Small intestine (tissue), 7 donors: Measurements from ENCODE around the gene BUB1. TPM values are rescaled to one million over a fixed set of nuclear protein-coding genes. Genes with fewer than 3 reads are reported as not detected.

Source experiments
- DNase-seq, 2 donors: peaks; one replicate each; pipeline versions ENCODE4 v3.0.0 to v3.0.0-alpha.2; 2013
- FAIRE-seq: peaks from 2 replicates; lab custom pipeline; 2012; peaks lifted over from hg19 to GRCh38; lab: Jason Lieb, UNC
- H3K27ac ChIP-seq, 3 donors: one replicate each; pipeline ENCODE4 v1.5.1; 2013; ENCODE audit warnings: low read length in 2 of 3, mild to moderate bottlenecking in 2 of 3, control low read depth in 1 of 3, inconsistent platforms in 1 of 3, low read depth in 1 of 3, moderate library complexity in 1 of 3
- H3K27me3 ChIP-seq, 3 donors: one replicate each; pipeline ENCODE4 v1.6.1; 2013; ENCODE audit warnings: low read length in 3 of 3, inconsistent platforms in 1 of 3; ENCODE audit not compliant: control insufficient read depth in 3 of 3, insufficient read depth in 3 of 3
- H3K36me3 ChIP-seq, 3 donors: one replicate each; pipeline ENCODE4 v1.6.1; 2013; ENCODE audit warnings: low read length in 3 of 3, inconsistent platforms in 1 of 3, low read depth in 1 of 3, mild to moderate bottlenecking in 1 of 3, moderate library complexity in 1 of 3; ENCODE audit not compliant: control insufficient read depth in 3 of 3, insufficient read depth in 2 of 3
- H3K4me1 ChIP-seq, 3 donors: one replicate each; pipeline ENCODE4 v1.6.1; 2013; ENCODE audit warnings: low read length in 2 of 3, inconsistent platforms in 1 of 3, low read depth in 1 of 3, mild to moderate bottlenecking in 1 of 3, moderate library complexity in 1 of 3; ENCODE audit not compliant: control insufficient read depth in 3 of 3, insufficient read depth in 2 of 3
- H3K4me3 ChIP-seq, 3 donors: one replicate each; pipeline ENCODE4 v1.5.1; 2013; ENCODE audit warnings: low read length in 3 of 3, control low read depth in 1 of 3, inconsistent platforms in 1 of 3, low read depth in 1 of 3, mild to moderate bottlenecking in 1 of 3, moderate library complexity in 1 of 3
- H3K9me3 ChIP-seq, 2 donors: one replicate each; pipeline ENCODE4 v1.6.1; 2013; ENCODE audit warnings: low read depth in 1 of 2, low read length in 1 of 2; ENCODE audit not compliant: control insufficient read depth in 2 of 2, insufficient read depth in 1 of 2
- WGBS, 3 donors: extraction: QIAGEN DNeasy Blood & Tissue Kit; methylation state at CpG; one replicate each; pipeline ENCODE4 v1.1.7; 2013; 5-methylcytosine and 5-hydroxymethylcytosine counted together
- polyA plus RNA-seq, 4 donors: library from polyadenylated mRNA; stranded (reverse) in 3 of 4; unstranded in 1 of 4; fragments of 200-250 nt in 3 of 4; fragments of 120-200 nt in 1 of 4; gene quantifications; one replicate each; pipeline versions ENCODE4 v1.2.1 to v1.2.3, GENCODE V29; 2013
- donor health status: healthy with polysubstance abuse.
- donor health status: control.
- donor health status: control.
- donor health status: Bipolar disorder and iron deficiency.
- donor health status: healthy.

The BUB1 gene
- polyA plus RNA-seq, 4 donors, result 0.45 to 20.2 (median 6.9) TPM

- Histone ChIP-seq H3K4me3 (no peak overlapping the region), H3K27ac (no peak overlapping the region), H3K36me3 (no peaks in the 10 kb centered on the region), H3K27me3 (peaks cover 0 to 8% (median 0%) of the 10 kb centered on the region in 3 donors), H3K9me3 (no peaks in the 10 kb centered on the region), H3K4me1 (no peaks in the 10 kb centered on the region)
- WGBS, 3 donors, result 61 to 67% (median 66%) methylated on average over 4 of the region's 4 CpGs
- FAIRE-seq, result no peak
- DNase-seq, result no peak
Observed at GRCh38 chr2:110717734-110718133, 39.9 kb upstream of the BUB1 start.

- 49 to 56% (median 51%) methylated on average over 3 of the region's 3 CpGs for WGBS, 3 donors
- Histone ChIP-seq H3K9me3 (no peaks in the 10 kb centered on the region), H3K36me3 (no peaks in the 10 kb centered on the region), H3K4me3 (no peak overlapping the region), H3K27me3 (peaks cover 0 to 9% (median 0%) of the 10 kb centered on the region in 3 donors), H3K27ac (no peak overlapping the region), H3K4me1 (no peaks in the 10 kb centered on the region)
- DNase-seq (peak in 1 of 2 donors; percentile 16), FAIRE-seq (no peak)
Observed at GRCh38 chr2:110716959-110717645, 39.2 kb upstream of the BUB1 start.

GRCh38 chr2:110714452-110715224 lies 36.8 kb upstream of the BUB1 start:
- no peaks in the 10 kb centered on the region for H3K4me1 ChIP-seq
- no peak overlapping the region for H3K27ac ChIP-seq
- H3K36me3 ChIP-seq, result no peaks in the 10 kb centered on the region
- no peak for DNase-seq
- H3K9me3 ChIP-seq, result no peaks in the 10 kb centered on the region
- 67 to 77% (median 71%) methylated on average over 6 of the region's 6 CpGs for WGBS, 3 donors
- H3K27me3 ChIP-seq, result peaks cover 0 to 13% (median 2%) of the 10 kb centered on the region in 3 donors
- H3K4me3 ChIP-seq, result no peak overlapping the region
- no peak for FAIRE-seq

GRCh38 chr2:110713513-110714362 lies 35.9 kb upstream of the BUB1 start:
- no peak overlapping the region for H3K4me3 ChIP-seq
- FAIRE-seq, result no peak

GRCh38 chr2:110712737-110713136 lies 34.9 kb upstream of the BUB1 start:
- WGBS, 3 donors, result 79 to 90% (median 83%) methylated on average over 1 of the region's 1 CpG
- no peaks in the 10 kb centered on the region for H3K9me3 ChIP-seq
- no peaks in the 10 kb centered on the region for H3K4me1 ChIP-seq
- peaks cover 0 to 15% (median 2%) of the 10 kb centered on the region in 3 donors for H3K27me3 ChIP-seq
- no peak for FAIRE-seq
- no peaks in the 10 kb centered on the region for H3K36me3 ChIP-seq
- H3K4me3 ChIP-seq, result no peak overlapping the region
- peak overlapping the region in 1 of 3 donors; percentile 49 for H3K27ac ChIP-seq
- no peak for DNase-seq

More at GRCh38 chr2:110713513-110714362, 35.9 kb upstream of the BUB1 start:
- DNase-seq, result peak; percentile 7 to 61
- Histone ChIP-seq H3K9me3 (no peaks in the 10 kb centered on the region), H3K27me3 (peaks cover 0 to 13% (median 2%) of the 10 kb centered on the region in 3 donors), H3K36me3 (no peaks in the 10 kb centered on the region), H3K27ac (peak overlapping the region in 1 of 3 donors; percentile 49), H3K4me1 (no peaks in the 10 kb centered on the region)
- 71 to 81% (median 77%) methylated on average over 6 of the region's 6 CpGs for WGBS, 3 donors

- WGBS, 3 donors, result 9 to 31% (median 12%) methylated on average over 1 of the region's 1 CpG
- H3K27ac ChIP-seq, result no peak overlapping the region
- H3K36me3 ChIP-seq, result no peaks in the 10 kb centered on the region
- no peak for FAIRE-seq
- H3K4me3 ChIP-seq, result no peak overlapping the region
- DNase-seq, result no peak
- no peaks in the 10 kb centered on the region for H3K4me1 ChIP-seq
- H3K27me3 ChIP-seq, result peaks cover 0 to 13% (median 2%) of the 10 kb centered on the region in 3 donors
- H3K9me3 ChIP-seq, result no peaks in the 10 kb centered on the region
Observed at GRCh38 chr2:110708455-110708854, 30.6 kb upstream of the BUB1 start.

- H3K27ac ChIP-seq, result no peak overlapping the region
- no peak overlapping the region for H3K4me3 ChIP-seq
- no peaks in the 10 kb centered on the region for H3K9me3 ChIP-seq
- FAIRE-seq (no peak), DNase-seq (no peak)
- no peaks in the 10 kb centered on the region for H3K36me3 ChIP-seq
- WGBS, 3 donors, result 64 to 84% (median 73%) methylated on average over 1 of the region's 1 CpG
- peaks cover 0 to 13% (median 2%) of the 10 kb centered on the region in 3 donors for H3K27me3 ChIP-seq
- H3K4me1 ChIP-seq, result no peaks in the 10 kb centered on the region
Observed at GRCh38 chr2:110707386-110707965, 29.6 kb upstream of the BUB1 start.
